ENCODE results near the gene TET3. TPM values are rescaled to one million over a fixed set of nuclear protein-coding genes. Genes with fewer than 3 reads are reported as not detected.

The TET3 gene
- total and polyA plus RNA-seq, 2 of the 8 experiments (the other 6 are each of a cell fraction or from before 2014, with no cell fraction given) = 4.5 to 21.1 TPM

GRCh38 chr2:74028290-74028689, 43.6 kb downstream of the TET3 start (continued):
- TF ChIP-seq EZH2 (IDR thresholded peaks at IDR 0.05; ENCODE audit: low read depth, low read length, severe bottlenecking) (no peak), FOSL1 (IDR thresholded peaks at IDR 0.05; ENCODE audit: insufficient read depth, low read depth, low read length) (no peak), SIX5 (IDR thresholded peaks at IDR 0.05; ENCODE audit: low read depth, low read length) (no peak), RNF2 (IDR thresholded peaks at IDR 0.05; ENCODE audit: borderline replicate concordance, low read depth, low read length, missing control alignments, poor library complexity, severe bottlenecking) (no peak), MAFK (IDR thresholded peaks at IDR 0.05; ENCODE audit: low read depth, low read length) (no peak)

All from H1 (cell line).